CD14-positive monocyte (primary cell): ENCODE results near the gene FADS3. TPM values are rescaled to one million over a fixed set of nuclear protein-coding genes. Genes with fewer than 3 reads are reported as not detected.
A peak's percentile ranks its signal among the peaks of the same experiment; 100 is the strongest.

Source experiments
- DNase-seq, 3 donors: peaks; one replicate each; pipeline ENCODE4 v3.0.0-alpha.2; 2011 to 2022
- H2AFZ ChIP-seq: 2 replicates; pipeline ENCODE4 v1.6.0; 2012; ENCODE audit warnings: mild to moderate bottlenecking, low read depth, low read length, inconsistent platforms; ENCODE audit not compliant: insufficient read depth, poor library complexity, severe bottlenecking
- H3K27ac ChIP-seq, 2 donors: 1 replicate in 1 of 2; 2 replicates in 1 of 2; pipeline ENCODE4 v1.5.1; 2012 to 2013; ENCODE audit warnings: low read length in 2 of 2, control low read depth in 1 of 2, inconsistent platforms in 1 of 2, low read depth in 1 of 2, mild to moderate bottlenecking in 1 of 2
- H3K27me3 ChIP-seq, 2 donors: one replicate each; pipeline versions ENCODE4 v1.6.0 to v1.6.1; 2011 to 2013; ENCODE audit warnings: low read length in 2 of 2; ENCODE audit not compliant: control insufficient read depth in 2 of 2, insufficient read depth in 2 of 2
- H3K36me3 ChIP-seq, 2 donors: replicated peaks in 1 of 2; 1 replicate in 1 of 2; 2 replicates in 1 of 2; pipeline versions ENCODE4 v1.5.1 to v1.6.1; 2012 to 2013; ENCODE audit warnings: low read length in 2 of 2, control low read depth in 1 of 2, inconsistent platforms in 1 of 2, mild to moderate bottlenecking in 1 of 2; ENCODE audit not compliant: insufficient read depth in 2 of 2, control insufficient read depth in 1 of 2
- H3K4me1 ChIP-seq, 2 donors: 1 replicate in 1 of 2; 2 replicates in 1 of 2; pipeline versions ENCODE4 v1.5.1 to v1.6.1; 2012 to 2013; ENCODE audit warnings: low read length in 2 of 2, control low read depth in 1 of 2, inconsistent platforms in 1 of 2, mild to moderate bottlenecking in 1 of 2, moderate library complexity in 1 of 2; ENCODE audit not compliant: insufficient read depth in 2 of 2, control insufficient read depth in 1 of 2
- H3K4me2 ChIP-seq: replicated peaks from 2 replicates; pipeline ENCODE3; 2012; ENCODE audit warnings: low read length, moderate library complexity, mild to moderate bottlenecking; ENCODE audit not compliant: poor library complexity, severe bottlenecking; ENCODE audit errors: extremely low read depth
- H3K4me3 ChIP-seq, 3 experiments: fragments of 200-600 bp in 1 of 3; sonication (generic) in 1 of 3; replicated peaks in 1 of 3; 1 replicate in 2 of 3; 2 replicates in 1 of 3; pipeline ENCODE4 v1.5.1; 2011 to 2013; ENCODE audit warnings: low read length in 3 of 3, mild to moderate bottlenecking in 3 of 3, control low read depth in 2 of 3, low read depth in 2 of 3, inconsistent platforms in 1 of 3, moderate library complexity in 1 of 3
- H3K79me2 ChIP-seq: 2 replicates; pipeline ENCODE4 v1.6.0; 2012; ENCODE audit warnings: mild to moderate bottlenecking, control low read depth, inconsistent platforms, low read length, moderate library complexity; ENCODE audit not compliant: insufficient read depth
- H3K9ac ChIP-seq: 2 replicates; pipeline ENCODE4 v1.6.0; 2017; ENCODE audit warnings: low read length, mild to moderate bottlenecking; ENCODE audit not compliant: insufficient read depth, poor library complexity, severe bottlenecking
- H3K9me3 ChIP-seq, 2 donors: replicated peaks in 1 of 2; 1 replicate in 1 of 2; 2 replicates in 1 of 2; pipeline versions ENCODE4 v1.5.1 to v1.6.1; 2012 to 2013; ENCODE audit warnings: low read length in 2 of 2, control low read depth in 1 of 2; ENCODE audit not compliant: control insufficient read depth in 1 of 2, insufficient read depth in 1 of 2
- H4K20me1 ChIP-seq: 2 replicates; pipeline ENCODE4 v1.6.0; 2012; ENCODE audit warnings: mild to moderate bottlenecking, low read length, control low read depth, moderate library complexity; ENCODE audit not compliant: insufficient read depth
- H3K27ac Mint-ChIP-seq, 7 donors: one replicate each; pipeline ENCODE4 v1.8.0; 2020; ENCODE audit warnings: mild to moderate bottlenecking in 7 of 7, mixed read lengths in 7 of 7, moderate library complexity in 6 of 7, inconsistent platforms in 2 of 7
- H3K27me3 Mint-ChIP-seq, 3 donors: one replicate each; pipeline ENCODE4 v1.8.0; 2021 to 2022; ENCODE audit warnings: low read depth in 3 of 3, mild to moderate bottlenecking in 3 of 3, mixed read lengths in 3 of 3, moderate library complexity in 3 of 3, inconsistent platforms in 1 of 3
- H3K36me3 Mint-ChIP-seq, 2 donors: one replicate each; pipeline ENCODE4 v1.8.0; 2020; ENCODE audit warnings: mixed read lengths in 2 of 2, inconsistent platforms in 1 of 2, mild to moderate bottlenecking in 1 of 2
- H3K4me1 Mint-ChIP-seq: one replicate; pipeline ENCODE4 v1.8.0; 2020; ENCODE audit warnings: mild to moderate bottlenecking, mixed read lengths
- H3K4me3 Mint-ChIP-seq, 2 donors: one replicate each; pipeline ENCODE4 v1.8.0; 2020; ENCODE audit warnings: mild to moderate bottlenecking in 2 of 2, mixed read lengths in 2 of 2, moderate library complexity in 1 of 2
- H3K9me3 Mint-ChIP-seq, 7 donors: one replicate each; pipeline ENCODE4 v1.8.0; 2020 to 2022; ENCODE audit warnings: mixed read lengths in 7 of 7, mild to moderate bottlenecking in 6 of 7, moderate library complexity in 6 of 7, inconsistent platforms in 2 of 7
- WGBS: methylation state at CpG from one replicate; pipeline ENCODE4 v1.1.5; 2013; ENCODE audit warnings: missing lambda C conversion rate; ENCODE audit not compliant: insufficient coverage; 5-methylcytosine and 5-hydroxymethylcytosine counted together
- intact Hi-C, 2 donors: fragments of 100-400 bp; cut with micrococcal nuclease; formaldehyde crosslinking; loops; one replicate each; pipeline versions ENCODE4 v1.15.0 to v1.15.1; 2023
- polyA plus RNA-seq, 3 donors: library from polyadenylated mRNA; depleted of rRNA in 1 of 3; unstranded in 2 of 3; stranded (reverse) in 1 of 3; fragments of 300-500 nt in 2 of 3; fragments of >200 nt in 1 of 3; fragmentation: Illumina TruSeq in 2 of 3; gene quantifications; 1 replicate in 2 of 3; 2 replicates in 1 of 3; pipeline ENCODE4 v1.2.3, GENCODE V29; 2012 to 2021
- TF ChIP-seq, protein P1 (sequence below): fragments of 200-600 bp; IDR thresholded peaks from one replicate; pipeline ENCODE4 v1.8.0; 2022; ENCODE audit warnings: antibody characterized with exemption, mild to moderate bottlenecking

FADS3 gene
- polyA plus RNA-seq, 3 donors, result 2.5 to 6.8 (median 5.8) TPM

DNA sequence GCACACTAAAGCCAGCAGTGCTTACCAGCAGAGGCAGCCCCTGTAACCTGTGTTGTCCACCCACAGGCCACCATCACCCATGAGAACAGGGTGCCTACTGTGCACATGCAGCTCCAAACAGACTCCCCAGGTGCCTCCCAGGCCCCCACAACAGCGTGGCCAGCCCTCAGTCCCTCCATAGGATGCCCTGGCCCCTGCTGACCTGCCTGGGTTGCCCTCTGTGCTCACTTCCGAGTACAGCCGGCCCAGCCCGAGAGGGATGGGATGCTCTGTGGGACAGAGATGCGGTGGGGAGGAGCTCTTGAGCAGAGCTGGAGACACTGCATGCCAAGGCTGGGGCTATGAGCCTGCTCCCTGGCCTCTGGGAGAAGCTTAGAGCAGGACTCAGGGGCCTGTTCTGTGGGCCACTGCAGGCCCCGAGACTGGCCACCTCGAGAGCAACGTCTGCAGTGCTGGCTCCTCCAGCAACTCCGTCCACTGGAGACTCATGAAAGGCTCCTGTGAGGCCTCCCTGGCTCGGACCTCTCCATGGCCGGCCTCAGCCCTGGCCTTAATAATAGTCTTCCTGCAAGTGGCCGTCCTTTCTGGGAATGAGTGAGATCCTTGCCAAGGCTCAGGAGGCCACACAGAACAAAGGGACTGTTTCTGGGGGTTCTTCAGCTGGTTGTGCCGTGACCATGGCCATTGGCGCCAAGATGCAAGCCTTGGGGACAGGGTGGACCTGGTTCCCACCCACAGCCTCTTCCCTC, 36.2 kb downstream of the FADS3 start:
- H3K4me2 ChIP-seq, result no peak overlapping the region
- TF ChIP-seq, protein P1, sequence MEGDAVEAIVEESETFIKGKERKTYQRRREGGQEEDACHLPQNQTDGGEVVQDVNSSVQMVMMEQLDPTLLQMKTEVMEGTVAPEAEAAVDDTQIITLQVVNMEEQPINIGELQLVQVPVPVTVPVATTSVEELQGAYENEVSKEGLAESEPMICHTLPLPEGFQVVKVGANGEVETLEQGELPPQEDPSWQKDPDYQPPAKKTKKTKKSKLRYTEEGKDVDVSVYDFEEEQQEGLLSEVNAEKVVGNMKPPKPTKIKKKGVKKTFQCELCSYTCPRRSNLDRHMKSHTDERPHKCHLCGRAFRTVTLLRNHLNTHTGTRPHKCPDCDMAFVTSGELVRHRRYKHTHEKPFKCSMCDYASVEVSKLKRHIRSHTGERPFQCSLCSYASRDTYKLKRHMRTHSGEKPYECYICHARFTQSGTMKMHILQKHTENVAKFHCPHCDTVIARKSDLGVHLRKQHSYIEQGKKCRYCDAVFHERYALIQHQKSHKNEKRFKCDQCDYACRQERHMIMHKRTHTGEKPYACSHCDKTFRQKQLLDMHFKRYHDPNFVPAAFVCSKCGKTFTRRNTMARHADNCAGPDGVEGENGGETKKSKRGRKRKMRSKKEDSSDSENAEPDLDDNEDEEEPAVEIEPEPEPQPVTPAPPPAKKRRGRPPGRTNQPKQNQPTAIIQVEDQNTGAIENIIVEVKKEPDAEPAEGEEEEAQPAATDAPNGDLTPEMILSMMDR, result no peak
- Mint-ChIP-seq H3K9me3 (no peaks in the 10 kb centered on the region), H3K4me3 (no peak overlapping the region), H3K27me3 (no peaks in the 10 kb centered on the region), H3K27ac (no peak overlapping the region), H3K4me1 (peaks cover 1% of the 10 kb centered on the region), H3K36me3 (peaks cover 17 to 87% of the 10 kb centered on the region in 2 donors)
- intact Hi-C loops, result no loop called here
- 97% methylated on average over 12 of the region's 14 CpGs for WGBS
- H2AFZ ChIP-seq, result no peak overlapping the region
- no peaks in the 10 kb centered on the region for H3K79me2 ChIP-seq
- no peak overlapping the region for H3K4me3 ChIP-seq
- no peaks in the 10 kb centered on the region for H3K9me3 ChIP-seq
- no peak for DNase-seq
- no peaks in the 10 kb centered on the region for H3K4me1 ChIP-seq
- no peaks in the 10 kb centered on the region for H3K27me3 ChIP-seq
- peaks cover 25 to 29% of the 10 kb centered on the region in 2 donors for H3K36me3 ChIP-seq
- H4K20me1 ChIP-seq, result no peaks in the 10 kb centered on the region
- H3K27ac ChIP-seq, result no peak overlapping the region
- no peak overlapping the region for H3K9ac ChIP-seq

DNA sequence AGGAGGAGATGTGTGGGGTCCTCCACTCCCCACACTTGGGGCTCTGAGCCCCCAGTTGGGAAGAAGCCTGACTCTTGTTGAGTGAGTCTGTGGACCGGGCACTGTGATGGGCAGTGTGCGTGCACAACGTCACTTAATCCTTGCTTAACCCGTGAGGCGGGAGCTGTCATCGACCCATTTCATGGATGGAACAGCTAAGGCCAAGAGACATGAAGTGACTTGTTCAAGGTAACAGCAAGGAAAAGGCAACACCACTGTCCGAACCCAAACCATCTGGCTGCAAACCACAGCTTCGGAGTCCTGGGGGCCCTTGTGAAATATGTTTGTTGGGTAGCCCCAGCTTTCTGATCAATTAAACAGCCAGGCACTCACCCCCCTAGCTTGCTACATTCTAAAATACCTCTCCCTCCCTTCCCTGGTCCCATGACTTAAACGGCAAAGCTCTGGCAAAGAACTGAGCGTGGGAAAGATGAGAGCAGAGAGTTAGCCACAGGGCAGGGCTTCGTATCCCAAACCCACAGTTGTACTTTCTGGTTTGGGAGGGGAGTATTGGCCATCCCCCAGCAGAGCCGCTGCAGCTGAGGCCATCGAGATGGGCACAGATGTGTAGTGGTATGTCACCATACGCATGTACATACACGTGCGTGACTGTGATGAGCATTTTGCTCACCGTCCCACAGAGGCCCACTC, 37.0 kb downstream of the FADS3 start:
- TF ChIP-seq, protein P1, result no peak
- Histone ChIP-seq H3K27me3 (no peaks in the 10 kb centered on the region), H3K9ac (no peak overlapping the region), H3K36me3 (peaks cover 21 to 29% of the 10 kb centered on the region in 2 donors), H3K4me3 (no peak overlapping the region), H3K79me2 (no peaks in the 10 kb centered on the region), H2AFZ (no peak overlapping the region), H3K27ac (no peak overlapping the region), H3K4me2 (no peak overlapping the region), H3K4me1 (no peaks in the 10 kb centered on the region), H4K20me1 (no peaks in the 10 kb centered on the region), H3K9me3 (no peaks in the 10 kb centered on the region)
- H3K27ac Mint-ChIP-seq, result peak overlapping the region in 1 of 7 donors; percentile 52
- peaks cover 1% of the 10 kb centered on the region for H3K4me1 Mint-ChIP-seq
- H3K4me3 Mint-ChIP-seq, result no peak overlapping the region
- no peak for DNase-seq
- no peaks in the 10 kb centered on the region for H3K9me3 Mint-ChIP-seq
- intact Hi-C loops, result no loop called here
- 98% methylated on average over 13 of the region's 17 CpGs for WGBS
- H3K27me3 Mint-ChIP-seq, result no peaks in the 10 kb centered on the region
- H3K36me3 Mint-ChIP-seq, result peaks cover 20 to 87% of the 10 kb centered on the region in 2 donors
